HEK293 (cell line): ENCODE results near the gene WNT6.

Experiments
- CTCF ChIA-PET: fragments of 350-600 bp; formaldehyde crosslinking; extraction: SDS; loops from one replicate; lab custom pipeline; 2021; ENCODE audit warnings: antibody characterized with exemption; lab: Yijun Ruan, JAX
- POLR2A ChIA-PET: fragments of 300-600 bp; formaldehyde crosslinking; extraction: SDS; loops from one replicate; lab custom pipeline; 2020; ENCODE audit warnings: antibody characterized with exemption, inconsistent platforms; lab: Yijun Ruan, JAX
- H3K27ac ChIP-seq: fragments of 200-500 bp; sonication (Bioruptor generic); 2 replicates; pipeline ENCODE4 v1.5.1; 2014; ENCODE audit warnings: low read depth, low read length, control low read depth, inconsistent platforms; ENCODE audit errors: extremely low read depth
- H3K36me3 ChIP-seq, 2 experiments: fragments of 200-500 bp in 1 of 2; sonication (Bioruptor generic) in 1 of 2; 1 replicate in 1 of 2; 2 replicates in 1 of 2; pipeline ENCODE4 v1.5.1; 2014 to 2017; ENCODE audit warnings: inconsistent platforms in 2 of 2, low read length in 2 of 2; ENCODE audit not compliant: control insufficient read depth in 2 of 2, insufficient read depth in 1 of 2
- H3K4me1 ChIP-seq: fragments of 200-500 bp; sonication (Bioruptor generic); 2 replicates; pipeline ENCODE4 v1.5.1; 2014; ENCODE audit warnings: mild to moderate bottlenecking, low read length, inconsistent platforms; ENCODE audit not compliant: control insufficient read depth, insufficient read depth
- H3K4me3 ChIP-seq: 2 replicates; pipeline ENCODE4 v1.5.1; 2011; ENCODE audit warnings: low read depth, mild to moderate bottlenecking, control low read depth, low read length, moderate library complexity
- H3K9me3 ChIP-seq: fragments of 200-500 bp; sonication (Bioruptor generic); 2 replicates; pipeline ENCODE4 v1.5.1; 2014; ENCODE audit warnings: low read depth, low read length, inconsistent platforms; ENCODE audit not compliant: control insufficient read depth, insufficient read depth
- GFI1B ChIP-seq: fragments of 450-650 bp; formaldehyde crosslinking; IDR thresholded peaks from 2 replicates; pipeline ENCODE4 v1.5.1; 2016; ENCODE audit warnings: missing biosample characterization, missing genetic modification characterization
- GLI2 ChIP-seq: fragments of 450-650 bp; formaldehyde crosslinking; IDR thresholded peaks from 2 replicates; pipeline ENCODE4; 2017; ENCODE audit warnings: missing biosample characterization, missing genetic modification characterization, low read depth, borderline replicate concordance
- KLF17 ChIP-seq: fragments of 450-650 bp; formaldehyde crosslinking; IDR thresholded peaks from 2 replicates; pipeline ENCODE4 v1.5.1; 2016; ENCODE audit warnings: missing biosample characterization, missing genetic modification characterization
- OSR2 ChIP-seq: fragments of 450-650 bp; formaldehyde crosslinking; IDR thresholded peaks from 2 replicates; pipeline ENCODE4 v1.5.1; 2016; ENCODE audit warnings: missing biosample characterization, missing genetic modification characterization
- WT1 ChIP-seq: fragments of 450-650 bp; formaldehyde crosslinking; IDR thresholded peaks from 2 replicates; pipeline ENCODE4 v1.5.1; 2016; ENCODE audit warnings: missing biosample characterization, missing genetic modification characterization
- ZBTB10 ChIP-seq: fragments of 450-650 bp; formaldehyde crosslinking; IDR thresholded peaks from 2 replicates; pipeline ENCODE4 v1.5.1; 2016; ENCODE audit warnings: missing biosample characterization, missing genetic modification characterization
- ZBTB6 ChIP-seq: fragments of 450-650 bp; formaldehyde crosslinking; IDR thresholded peaks from 2 replicates; pipeline ENCODE4 v1.5.1; 2017; ENCODE audit warnings: missing biosample characterization, missing genetic modification characterization
- ZNF10 ChIP-seq: fragments of 450-650 bp; formaldehyde crosslinking; IDR thresholded peaks from 2 replicates; pipeline ENCODE4 v1.5.1; 2017; ENCODE audit warnings: missing biosample characterization, missing genetic modification characterization
- ZNF280D ChIP-seq: fragments of 450-650 bp; formaldehyde crosslinking; IDR thresholded peaks from 2 replicates; pipeline ENCODE4 v1.5.1; 2016; ENCODE audit warnings: missing biosample characterization, missing genetic modification characterization
- ZNF302 ChIP-seq: fragments of 450-650 bp; formaldehyde crosslinking; IDR thresholded peaks from 2 replicates; pipeline ENCODE4 v1.5.1; 2016; ENCODE audit warnings: missing biosample characterization, missing genetic modification characterization, low read depth
- ZNF394 ChIP-seq: fragments of 450-650 bp; formaldehyde crosslinking; IDR thresholded peaks from 2 replicates; pipeline ENCODE4 v1.5.1; 2016; ENCODE audit warnings: missing biosample characterization, missing genetic modification characterization, mild to moderate bottlenecking, moderate library complexity, borderline replicate concordance
- ZNF433 ChIP-seq: fragments of 450-650 bp; formaldehyde crosslinking; IDR thresholded peaks from 2 replicates; pipeline ENCODE4 v1.5.1; 2016; ENCODE audit warnings: missing biosample characterization, missing genetic modification characterization, low read depth
- ZNF629 ChIP-seq: fragments of 450-650 bp; formaldehyde crosslinking; IDR thresholded peaks from 2 replicates; pipeline ENCODE4 v1.5.1; 2017; ENCODE audit warnings: missing biosample characterization, missing genetic modification characterization
- ZNF701 ChIP-seq: fragments of 450-650 bp; formaldehyde crosslinking; IDR thresholded peaks from 2 replicates; pipeline ENCODE4 v1.5.1; 2016; ENCODE audit warnings: missing biosample characterization, missing genetic modification characterization
- ZNF747 ChIP-seq: fragments of 450-650 bp; formaldehyde crosslinking; IDR thresholded peaks from 2 replicates; pipeline ENCODE4 v1.5.1; 2016; ENCODE audit warnings: missing biosample characterization, missing genetic modification characterization
- ZNF792 ChIP-seq: fragments of 450-650 bp; formaldehyde crosslinking; IDR thresholded peaks from 2 replicates; pipeline ENCODE4 v1.5.1; 2016; ENCODE audit warnings: missing biosample characterization, missing genetic modification characterization
- TF ChIP-seq, protein P1 (sequence below): fragments of 450-650 bp; formaldehyde crosslinking; IDR thresholded peaks from 2 replicates; pipeline ENCODE4 v1.5.1; 2017; ENCODE audit warnings: missing biosample characterization, missing genetic modification characterization
- TF ChIP-seq, protein P2 (sequence below): fragments of 450-650 bp; formaldehyde crosslinking; IDR thresholded peaks from 2 replicates; pipeline ENCODE4 v1.5.1; 2016; ENCODE audit warnings: missing biosample characterization, missing genetic modification characterization, borderline replicate concordance
- TF ChIP-seq, protein P3 (sequence below): fragments of 450-650 bp; formaldehyde crosslinking; IDR thresholded peaks from 2 replicates; pipeline ENCODE4 v1.5.1; 2016; ENCODE audit warnings: missing biosample characterization, missing genetic modification characterization

The WNT6 gene

GRCh38 chr2:218857371-218858137 lies 2.1 kb upstream of the WNT6 start (continued):
- TF ChIP-seq KLF17 (tag by site-specific recombination) = peak; percentile 77
- no peak for TF ChIP-seq ZNF280D (tag by site-specific recombination)
- TF ChIP-seq ZNF433 = no peak
- TF ChIP-seq WT1 (tag by site-specific recombination) = peak; percentile 61; the same call in 1 of the 2 replicates
- TF ChIP-seq ZNF10 = no peak
- TF ChIP-seq ZNF394 (tag by site-specific recombination) = peak; percentile 66; the same call in 1 of the 2 replicates
- TF ChIP-seq ZNF629 (tag by site-specific recombination) = 0 out of 2 replicates have a peak, but pooled peaks have one; percentile 18
- TF ChIP-seq, protein P1, sequence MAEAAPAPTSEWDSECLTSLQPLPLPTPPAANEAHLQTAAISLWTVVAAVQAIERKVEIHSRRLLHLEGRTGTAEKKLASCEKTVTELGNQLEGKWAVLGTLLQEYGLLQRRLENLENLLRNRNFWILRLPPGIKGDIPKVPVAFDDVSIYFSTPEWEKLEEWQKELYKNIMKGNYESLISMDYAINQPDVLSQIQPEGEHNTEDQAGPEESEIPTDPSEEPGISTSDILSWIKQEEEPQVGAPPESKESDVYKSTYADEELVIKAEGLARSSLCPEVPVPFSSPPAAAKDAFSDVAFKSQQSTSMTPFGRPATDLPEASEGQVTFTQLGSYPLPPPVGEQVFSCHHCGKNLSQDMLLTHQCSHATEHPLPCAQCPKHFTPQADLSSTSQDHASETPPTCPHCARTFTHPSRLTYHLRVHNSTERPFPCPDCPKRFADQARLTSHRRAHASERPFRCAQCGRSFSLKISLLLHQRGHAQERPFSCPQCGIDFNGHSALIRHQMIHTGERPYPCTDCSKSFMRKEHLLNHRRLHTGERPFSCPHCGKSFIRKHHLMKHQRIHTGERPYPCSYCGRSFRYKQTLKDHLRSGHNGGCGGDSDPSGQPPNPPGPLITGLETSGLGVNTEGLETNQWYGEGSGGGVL (tag by site-specific recombination) = peak; percentile 86

GRCh38 chr2:218858138-218858445 lies 1.5 kb upstream of the WNT6 start:
- no peak for TF ChIP-seq ZBTB10
- TF ChIP-seq ZNF747 (tag by site-specific recombination) = no peak
- TF ChIP-seq ZNF792 (tag by site-specific recombination) = no peak
- TF ChIP-seq, protein P2, sequence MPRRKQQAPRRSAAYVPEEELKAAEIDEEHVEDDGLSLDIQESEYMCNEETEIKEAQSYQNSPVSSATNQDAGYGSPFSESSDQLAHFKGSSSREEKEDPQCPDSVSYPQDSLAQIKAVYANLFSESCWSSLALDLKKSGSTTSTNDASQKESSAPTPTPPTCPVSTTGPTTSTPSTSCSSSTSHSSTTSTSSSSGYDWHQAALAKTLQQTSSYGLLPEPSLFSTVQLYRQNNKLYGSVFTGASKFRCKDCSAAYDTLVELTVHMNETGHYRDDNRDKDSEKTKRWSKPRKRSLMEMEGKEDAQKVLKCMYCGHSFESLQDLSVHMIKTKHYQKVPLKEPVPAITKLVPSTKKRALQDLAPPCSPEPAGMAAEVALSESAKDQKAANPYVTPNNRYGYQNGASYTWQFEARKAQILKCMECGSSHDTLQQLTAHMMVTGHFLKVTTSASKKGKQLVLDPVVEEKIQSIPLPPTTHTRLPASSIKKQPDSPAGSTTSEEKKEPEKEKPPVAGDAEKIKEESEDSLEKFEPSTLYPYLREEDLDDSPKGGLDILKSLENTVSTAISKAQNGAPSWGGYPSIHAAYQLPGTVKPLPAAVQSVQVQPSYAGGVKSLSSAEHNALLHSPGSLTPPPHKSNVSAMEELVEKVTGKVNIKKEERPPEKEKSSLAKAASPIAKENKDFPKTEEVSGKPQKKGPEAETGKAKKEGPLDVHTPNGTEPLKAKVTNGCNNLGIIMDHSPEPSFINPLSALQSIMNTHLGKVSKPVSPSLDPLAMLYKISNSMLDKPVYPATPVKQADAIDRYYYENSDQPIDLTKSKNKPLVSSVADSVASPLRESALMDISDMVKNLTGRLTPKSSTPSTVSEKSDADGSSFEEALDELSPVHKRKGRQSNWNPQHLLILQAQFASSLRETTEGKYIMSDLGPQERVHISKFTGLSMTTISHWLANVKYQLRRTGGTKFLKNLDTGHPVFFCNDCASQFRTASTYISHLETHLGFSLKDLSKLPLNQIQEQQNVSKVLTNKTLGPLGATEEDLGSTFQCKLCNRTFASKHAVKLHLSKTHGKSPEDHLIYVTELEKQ (tag by site-specific recombination) = no peak
- TF ChIP-seq ZNF302 (tag by site-specific recombination) = no peak
- TF ChIP-seq GLI2 (tag by site-specific recombination) = no peak
- TF ChIP-seq ZBTB6 (tag by site-specific recombination) = no peak
- no peak for TF ChIP-seq ZNF701 (tag by site-specific recombination)
- TF ChIP-seq, protein P3, sequence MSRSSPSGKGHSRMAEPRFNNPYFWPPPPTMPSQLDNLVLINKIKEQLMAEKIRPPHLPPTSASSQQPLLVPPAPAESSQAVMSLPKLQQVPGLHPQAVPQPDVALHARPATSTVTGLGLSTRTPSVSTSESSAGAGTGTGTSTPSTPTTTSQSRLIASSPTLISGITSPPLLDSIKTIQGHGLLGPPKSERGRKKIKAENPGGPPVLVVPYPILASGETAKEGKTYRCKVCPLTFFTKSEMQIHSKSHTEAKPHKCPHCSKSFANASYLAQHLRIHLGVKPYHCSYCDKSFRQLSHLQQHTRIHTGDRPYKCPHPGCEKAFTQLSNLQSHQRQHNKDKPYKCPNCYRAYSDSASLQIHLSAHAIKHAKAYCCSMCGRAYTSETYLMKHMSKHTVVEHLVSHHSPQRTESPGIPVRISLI (tag by site-specific recombination) = no peak
- no peak for TF ChIP-seq OSR2 (tag by site-specific recombination)
- TF ChIP-seq GFI1B = no peak
- Histone ChIP-seq H3K4me1 (peaks cover 22% of the 10 kb centered on the region), H3K9me3 (no peaks in the 10 kb centered on the region), H3K4me3 (no peak overlapping the region), H3K27ac (peak overlapping the region; percentile 37; the same call in 1 of the 2 replicates), H3K36me3 (no peaks in the 10 kb centered on the region)
- ChIA-PET POLR2A (no interaction called here), CTCF (interaction anchor here (0.7 to 10.4 kb wide), 7 partner anchors 10 to 696 kb away, joined by 3 to 115 read pairs (median 5); no protein-coding TSS in a partner anchor)
